ENCODE results near the gene HCFC1.
"Not testable (repeated sequence)": the region's sequence is repeated elsewhere in the genome, so short reads cannot be mapped to it uniquely, and the experiment has no call there.

Gene HCFC1

DNA sequence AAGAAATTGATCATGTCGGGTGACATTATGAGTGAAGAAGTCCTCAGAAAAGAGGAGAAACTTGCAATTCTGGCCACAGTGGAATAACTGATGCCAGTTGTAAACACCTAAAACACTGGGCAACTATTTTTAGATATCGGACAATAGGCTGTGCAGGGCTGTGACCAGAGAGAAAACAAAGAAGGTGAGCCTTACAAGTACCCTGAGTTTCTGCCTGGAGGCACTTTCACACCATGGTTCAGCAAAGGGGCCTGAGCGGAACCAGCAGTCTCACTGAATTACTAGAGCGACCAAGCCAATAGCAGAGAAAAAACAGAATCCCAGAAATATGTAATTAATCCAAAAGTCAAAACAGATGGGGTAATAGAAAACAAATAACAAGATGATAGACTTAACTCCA lies 36.9 kb upstream of the HCFC1 start:
- no peak for DNase-seq (ENCODE audit: low read depth)

DNA sequence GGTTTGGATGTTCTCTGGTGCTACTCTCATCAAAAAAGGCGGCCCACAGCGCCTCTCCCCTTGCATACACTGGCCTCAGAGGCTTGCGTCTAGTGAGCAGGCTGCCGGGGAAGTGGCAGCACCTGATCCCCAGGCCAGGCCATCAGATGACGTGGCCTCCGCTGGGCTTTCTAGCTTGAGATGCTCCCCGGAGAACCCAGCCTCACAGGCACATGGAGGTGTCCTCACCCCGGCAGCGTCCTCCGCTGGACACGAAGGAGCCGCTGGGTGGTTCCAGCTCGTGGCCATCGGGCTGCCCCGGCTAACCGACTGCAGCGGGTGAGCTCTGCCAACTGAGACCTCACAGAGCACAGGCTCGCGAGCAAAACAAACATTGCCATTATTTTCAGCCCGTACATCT lies 35.3 kb upstream of the HCFC1 start:
- no peak for DNase-seq (ENCODE audit: low read depth)

DNA sequence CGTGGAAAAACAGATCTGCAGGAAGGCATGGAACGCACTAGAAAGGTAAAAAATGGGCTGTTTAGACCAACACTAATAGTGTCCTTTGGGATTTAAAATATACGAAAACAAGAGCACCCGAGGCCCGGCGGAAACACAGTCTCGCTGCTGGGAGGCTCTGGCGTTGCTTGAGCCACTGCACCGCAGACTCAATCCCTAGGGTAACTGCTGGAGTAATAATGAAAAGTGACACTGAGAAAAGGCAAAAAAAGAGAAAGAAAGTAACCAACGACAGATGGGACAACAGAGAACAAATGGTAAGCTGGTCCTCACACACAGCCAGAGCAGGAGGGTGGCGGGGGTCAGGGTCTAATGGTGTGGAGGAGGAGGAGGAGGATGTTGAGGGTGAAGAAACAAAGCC lies 32.7 kb upstream of the HCFC1 start:
- DNase-seq (ENCODE audit: low read depth): no peak

DNA sequence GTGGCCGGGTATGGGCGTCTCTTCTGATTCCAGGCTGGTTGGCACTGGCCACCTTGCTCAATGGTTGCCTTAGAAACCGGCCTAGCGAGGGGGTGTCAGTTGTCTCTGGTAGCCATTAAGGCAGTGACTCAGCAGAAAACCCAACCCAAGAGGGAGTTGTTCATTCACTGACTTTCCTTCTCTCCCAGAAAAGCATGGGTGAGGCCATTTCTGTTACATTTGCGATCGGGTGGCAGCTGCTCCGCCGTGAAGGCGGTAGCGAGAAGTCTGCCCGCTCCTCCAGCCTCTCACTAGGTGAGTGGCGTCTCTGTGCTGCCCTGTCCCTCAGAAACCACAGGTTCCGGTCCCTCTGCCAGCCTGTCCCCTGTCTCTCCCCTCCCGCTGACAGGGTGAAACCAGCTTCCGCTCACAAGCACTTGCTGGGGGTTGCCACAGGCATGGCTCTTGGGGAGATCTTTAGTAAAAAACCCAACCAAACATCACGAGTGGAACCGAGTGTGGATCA lies 30.6 kb upstream of the HCFC1 start:
- DNase-seq (ENCODE audit: low read depth): no peak

DNA sequence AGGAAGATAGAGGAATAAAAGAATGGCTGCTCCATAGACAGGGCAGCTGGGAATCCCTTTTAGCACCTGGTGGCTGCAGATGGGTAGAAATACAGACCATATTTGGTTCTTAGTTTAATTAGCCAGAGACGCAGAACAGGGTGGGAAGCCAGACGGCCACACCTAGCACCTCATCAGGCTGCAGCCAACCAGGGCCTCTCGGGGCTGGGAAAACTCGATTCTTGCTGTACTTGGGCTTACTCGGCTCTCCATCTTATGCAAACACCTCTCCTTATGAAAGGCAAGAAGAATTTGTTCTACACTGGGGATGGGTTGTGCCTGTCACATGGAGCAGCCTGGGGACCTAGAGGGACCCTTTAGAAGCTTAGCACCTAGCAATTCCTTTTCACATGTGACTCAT lies 28.4 kb upstream of the HCFC1 start:
- DNase-seq (ENCODE audit: low read depth): no peak

DNA sequence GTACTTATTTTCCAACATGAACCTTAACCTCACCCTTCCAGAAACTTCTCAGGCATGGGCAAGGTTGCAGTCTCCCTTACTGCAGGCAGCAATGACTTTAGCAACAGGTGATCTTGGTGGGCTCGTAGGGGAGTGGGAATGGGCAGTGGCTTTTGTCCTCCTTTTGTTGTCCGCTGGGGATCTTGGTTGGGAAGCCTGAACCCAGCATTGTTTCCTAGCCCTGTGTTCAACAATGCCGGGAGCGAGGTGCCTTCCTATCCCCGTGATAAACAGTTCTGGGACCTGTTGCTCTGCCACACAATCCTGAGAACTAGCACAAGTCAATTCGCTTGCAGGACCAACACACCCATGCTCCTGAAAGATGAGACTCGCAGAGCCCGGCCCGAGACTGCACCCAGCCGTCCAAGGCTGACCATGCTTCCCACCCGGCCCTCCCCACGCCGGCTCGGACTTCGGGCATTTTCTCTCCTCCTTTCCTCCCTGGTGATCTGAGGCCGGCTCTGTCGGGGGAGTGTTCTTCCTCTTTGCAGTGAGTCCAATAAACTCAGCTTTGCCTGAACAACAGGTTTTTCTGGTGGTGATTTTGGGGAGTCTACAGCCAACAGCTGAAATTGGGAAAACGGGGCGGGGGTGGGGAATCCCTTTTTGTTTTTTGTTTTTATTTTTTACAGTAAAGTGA lies 27.9 kb upstream of the HCFC1 start:
- no peak for DNase-seq (ENCODE audit: low read depth)

DNA sequence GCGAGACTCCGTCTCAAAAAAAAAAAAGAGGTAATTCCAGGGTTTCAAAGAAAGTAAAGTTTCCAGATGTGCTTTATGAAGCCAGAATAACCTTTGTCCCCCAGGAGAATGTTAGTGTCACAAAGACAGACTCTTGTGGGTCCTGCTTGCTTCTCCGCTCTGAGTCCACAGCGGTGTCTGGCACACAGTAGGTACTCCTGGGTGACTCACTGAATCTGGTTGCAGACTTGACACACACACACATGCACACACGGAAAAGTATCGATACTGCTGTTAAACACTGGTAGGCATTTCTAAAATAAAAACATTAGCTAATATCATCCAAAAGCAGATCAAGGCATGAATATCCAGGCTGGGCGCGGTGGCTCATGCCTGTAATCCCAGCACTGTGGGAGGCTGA lies 23.9 kb upstream of the HCFC1 start:
- no peak for DNase-seq (ENCODE audit: low read depth)

DNA sequence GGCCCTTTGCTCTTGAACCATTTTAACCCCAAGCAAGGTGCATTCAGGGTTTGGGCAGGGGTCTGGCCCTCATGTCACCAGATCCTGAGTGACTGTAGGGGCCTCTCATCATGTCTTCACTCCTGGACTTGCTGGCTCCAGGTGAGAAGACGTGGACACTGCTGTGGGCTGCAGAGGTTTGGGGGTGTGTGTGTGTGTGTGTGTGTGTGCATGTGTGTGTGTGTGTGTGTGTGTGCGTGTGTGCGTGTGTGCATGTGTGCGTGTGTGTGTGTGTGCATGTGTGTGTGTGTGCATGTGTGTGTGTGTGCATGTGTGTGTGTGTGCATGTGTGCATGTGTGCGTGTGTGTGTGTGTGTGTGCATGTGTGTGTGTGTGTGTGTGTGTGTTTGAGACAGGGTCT lies 22.8 kb upstream of the HCFC1 start:
- DNase-seq (ENCODE audit: low read depth): not testable (repeated sequence)

DNA sequence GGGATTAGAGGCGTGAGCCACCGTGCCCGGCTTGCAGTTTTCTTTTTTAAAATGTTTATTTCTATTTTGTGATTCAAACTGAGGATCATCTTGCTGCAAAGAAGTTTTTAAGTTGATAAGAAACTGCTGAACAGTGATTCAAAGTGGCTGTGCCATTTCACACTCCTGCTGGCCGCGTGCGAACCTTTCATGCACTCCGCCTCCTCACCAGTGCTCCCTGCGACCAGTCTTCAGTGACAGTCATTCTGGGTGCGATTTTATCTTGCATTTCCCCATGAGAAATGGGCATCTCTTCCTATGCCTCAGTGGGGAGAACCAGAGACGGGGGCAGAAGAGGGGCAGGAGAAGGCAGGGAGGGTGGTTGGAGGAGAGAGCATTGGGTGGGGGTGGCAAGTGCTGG lies 22.4 kb upstream of the HCFC1 start:
- no peak for DNase-seq (ENCODE audit: low read depth)

DNA sequence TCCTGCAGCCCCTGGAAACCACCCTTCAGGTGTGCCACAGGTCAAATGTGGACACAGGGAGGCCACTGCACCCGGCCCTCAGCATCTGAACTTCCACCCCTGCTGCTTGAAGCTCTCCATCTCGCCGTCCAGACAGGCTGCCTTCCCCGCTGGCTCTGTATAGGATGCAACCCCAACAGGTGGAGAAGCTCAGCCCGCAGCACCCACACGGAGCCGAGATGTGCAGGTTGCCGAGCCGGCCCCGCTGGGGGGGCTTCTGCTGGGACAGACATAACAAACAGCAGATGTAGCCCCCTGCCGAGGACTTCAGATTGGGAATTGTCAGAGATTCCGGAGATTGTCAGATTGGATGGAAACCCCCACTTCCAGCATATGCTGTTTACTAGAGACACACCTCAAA lies 21.5 kb upstream of the HCFC1 start:
- no peak for DNase-seq (ENCODE audit: low read depth)

DNA sequence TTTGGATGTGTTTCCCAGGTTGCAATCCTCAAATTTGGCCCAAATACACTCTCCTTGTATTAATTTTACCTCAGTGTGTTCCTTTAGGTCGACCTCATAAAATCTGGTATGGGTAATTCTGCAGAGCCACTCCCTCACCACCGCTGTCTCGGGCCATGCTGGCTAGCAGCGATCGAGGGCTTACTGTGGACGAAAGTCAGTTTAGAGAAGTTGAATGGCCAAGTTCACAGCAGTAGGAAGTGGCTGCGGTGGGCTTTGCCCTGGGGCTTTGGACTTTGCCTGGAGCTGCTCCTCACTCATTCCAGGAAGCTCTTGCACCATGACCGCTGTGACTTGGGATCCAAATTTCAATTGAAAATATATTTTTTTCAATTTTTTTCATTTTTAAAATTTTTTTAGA lies 20.6 kb upstream of the HCFC1 start:
- no peak for DNase-seq (ENCODE audit: low read depth)

DNA sequence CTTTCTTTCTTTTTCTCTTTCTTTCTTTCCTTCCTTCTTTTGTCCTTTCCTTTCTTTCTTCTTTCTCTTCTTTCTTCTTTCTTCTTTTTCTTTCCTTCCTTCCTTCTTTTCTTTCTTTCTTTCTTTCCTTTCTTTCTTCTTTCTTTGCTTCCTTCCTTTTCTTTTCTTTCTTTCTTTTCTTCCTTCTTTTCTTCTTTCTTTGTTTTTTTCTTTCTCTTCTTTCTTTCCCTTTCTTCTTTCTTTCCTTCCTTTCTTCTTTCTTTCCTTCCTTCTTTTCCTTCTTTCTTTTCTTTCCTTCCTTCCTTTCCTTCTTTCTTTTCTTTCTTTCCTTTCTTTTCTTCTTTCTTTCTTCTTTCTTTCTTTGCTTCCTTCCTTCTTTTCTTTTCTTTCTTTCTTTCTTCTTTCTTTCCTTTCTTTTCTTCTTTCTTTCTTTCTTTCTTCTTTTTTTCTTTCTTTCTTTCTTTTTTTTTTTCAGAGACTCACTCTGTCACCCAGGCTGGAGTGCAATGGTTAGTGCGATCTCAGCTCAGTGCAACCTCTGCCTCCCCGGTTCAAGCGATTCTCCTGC lies 19.5 kb upstream of the HCFC1 start:
- no peak for DNase-seq (ENCODE audit: low read depth)

DNA sequence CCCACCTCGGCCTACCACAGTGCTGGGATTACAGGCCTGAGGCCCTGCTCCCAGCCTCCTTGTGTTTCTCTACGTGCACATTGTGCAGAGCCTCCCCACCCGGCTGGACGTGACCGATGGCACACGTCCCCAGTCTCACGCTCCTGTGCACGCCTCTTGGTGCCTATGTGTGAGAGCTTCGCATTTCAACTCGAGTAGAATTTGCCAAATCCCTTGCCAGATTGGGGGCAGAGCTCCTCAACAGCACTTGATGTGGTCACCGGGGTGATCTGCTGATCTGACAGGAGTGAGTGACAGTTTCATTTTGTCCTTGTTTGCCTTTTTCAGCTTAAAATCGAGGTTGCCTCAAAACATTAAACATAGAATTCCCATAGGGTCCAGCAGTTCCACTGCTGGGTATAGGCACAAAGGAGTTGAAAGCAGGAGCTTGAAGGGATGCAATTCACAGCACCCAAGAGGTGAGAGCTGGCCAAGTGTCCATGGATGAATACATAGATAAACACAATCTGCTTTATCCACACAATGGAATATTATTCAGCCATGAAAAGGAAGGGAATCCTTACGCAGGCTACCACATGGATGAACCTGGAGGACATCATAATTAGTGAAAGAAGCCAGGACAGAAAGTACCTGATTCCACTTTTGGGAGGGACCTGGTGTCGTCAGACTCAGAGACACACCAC lies 18.5 kb upstream of the HCFC1 start:
- DNase-seq (ENCODE audit: low read depth): no peak

DNA sequence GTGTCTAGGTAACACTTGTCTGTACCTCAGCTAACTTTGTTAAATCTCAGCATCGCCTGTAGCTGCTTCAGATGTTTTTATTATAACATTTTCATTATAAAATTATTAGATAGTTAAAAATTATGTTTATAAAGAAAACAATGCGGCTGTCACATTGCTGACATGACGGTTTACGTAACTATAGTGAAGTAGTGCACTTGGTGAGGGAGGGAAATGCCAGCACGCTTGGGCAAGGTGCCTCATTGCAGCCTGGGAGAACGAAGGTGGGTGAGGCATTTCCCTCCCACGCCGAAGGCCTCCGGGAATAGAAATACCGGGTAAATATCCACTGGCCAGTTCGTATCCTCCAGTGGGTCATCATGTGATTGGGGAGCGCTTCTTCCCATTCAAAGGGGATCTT lies 16.9 kb upstream of the HCFC1 start:
- DNase-seq (ENCODE audit: low read depth): no peak

DNA sequence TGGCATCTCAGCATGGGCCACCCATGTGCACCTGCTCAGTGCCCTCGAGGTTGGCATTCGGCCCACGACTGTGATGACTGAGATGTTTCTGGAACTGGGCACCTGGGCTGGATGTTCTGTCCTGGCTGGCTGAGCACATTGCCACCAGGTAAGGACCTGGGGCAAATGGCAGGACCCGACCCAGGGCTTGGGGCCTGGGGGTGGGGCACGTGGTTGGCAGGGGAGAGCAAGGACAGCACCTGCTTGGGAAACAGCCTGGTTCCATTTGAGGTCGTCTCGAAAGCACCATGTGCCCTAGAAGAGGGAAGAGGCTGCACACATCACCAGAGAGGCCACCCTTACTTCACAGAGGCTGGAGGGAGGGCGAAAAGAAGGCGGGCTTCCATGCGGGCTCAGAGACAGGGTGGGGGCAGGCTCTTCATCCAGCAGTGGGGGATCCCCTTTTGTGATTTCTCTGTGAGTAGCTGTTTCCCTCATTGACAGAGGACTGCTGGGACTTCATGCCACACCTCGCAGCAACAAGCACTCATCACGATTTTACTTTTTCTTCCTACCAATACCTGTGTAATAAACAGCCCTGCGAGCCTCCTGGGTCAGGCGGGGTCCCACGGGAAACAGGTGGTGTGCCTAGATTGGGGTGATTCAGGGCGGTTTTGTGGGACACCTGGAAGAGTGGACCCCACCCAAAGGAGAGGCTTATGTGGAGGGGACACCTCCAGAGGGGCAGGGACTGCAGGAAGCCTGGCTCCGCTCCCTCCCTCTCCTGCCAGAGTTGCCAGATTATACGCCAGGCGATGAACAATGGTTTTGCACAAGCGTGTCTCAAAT lies 12.9 kb upstream of the HCFC1 start:
- no peak for DNase-seq (ENCODE audit: low read depth)

DNA sequence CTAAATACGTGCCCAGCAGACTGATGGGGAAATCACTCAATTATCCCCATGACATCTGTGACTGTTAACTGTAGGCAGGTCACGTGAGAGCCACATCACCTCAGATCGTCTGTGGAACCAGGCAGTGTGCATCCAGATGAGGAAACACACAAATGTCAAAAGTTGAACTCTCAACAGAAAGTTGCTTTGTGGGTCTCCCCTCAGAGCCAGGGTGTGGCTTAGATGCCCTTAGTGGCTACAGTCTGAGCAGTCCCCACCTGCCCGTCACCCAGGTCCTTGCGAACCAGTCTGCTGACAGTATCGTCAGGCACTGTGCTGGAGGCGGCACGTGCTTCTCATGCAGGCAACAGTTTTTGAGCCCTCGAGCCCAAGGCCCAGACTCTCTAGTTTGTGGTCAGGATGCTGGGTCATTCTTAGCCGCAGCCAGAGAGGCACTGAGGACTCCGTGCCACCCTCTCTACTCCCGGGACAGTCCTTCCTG lies 11.7 kb upstream of the HCFC1 start:
- DNase-seq (ENCODE audit: low read depth): no peak

DNA sequence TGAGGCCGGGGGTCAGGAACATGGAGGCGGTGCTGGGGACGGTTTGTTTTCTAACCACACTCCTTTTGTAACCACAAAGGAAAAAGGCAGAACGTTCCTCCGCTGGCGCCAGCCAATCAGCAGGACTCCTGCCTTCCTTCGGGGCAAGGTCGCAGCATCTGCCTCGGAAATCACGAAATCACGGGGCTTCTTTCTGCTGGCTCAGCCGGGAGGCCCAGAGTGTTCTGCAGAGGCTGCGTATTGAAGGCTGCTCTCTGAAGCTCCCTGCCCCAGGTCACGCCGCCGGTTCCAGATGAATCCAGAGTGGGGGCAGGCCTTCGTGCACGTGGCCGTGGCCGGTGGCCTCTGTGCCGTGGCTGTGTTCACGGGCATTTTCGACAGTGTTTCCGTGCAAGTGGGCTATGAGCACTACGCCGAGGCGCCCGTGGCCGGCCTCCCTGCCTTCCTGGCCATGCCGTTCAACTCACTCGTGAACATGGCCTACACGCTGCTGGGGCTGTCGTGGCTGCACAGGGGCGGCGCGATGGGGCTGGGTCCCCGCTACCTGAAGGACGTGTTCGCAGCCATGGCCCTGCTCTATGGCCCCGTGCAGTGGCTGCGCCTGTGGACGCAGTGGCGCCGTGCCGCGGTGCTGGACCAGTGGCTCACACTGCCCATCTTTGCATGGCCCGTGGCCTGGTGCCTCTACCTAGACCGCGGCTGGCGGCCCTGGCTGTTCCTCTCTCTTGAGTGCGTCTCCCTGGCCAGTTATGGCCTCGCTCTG lies 10.3 kb upstream of the HCFC1 start:
- no peak for DNase-seq (ENCODE audit: low read depth)

DNA sequence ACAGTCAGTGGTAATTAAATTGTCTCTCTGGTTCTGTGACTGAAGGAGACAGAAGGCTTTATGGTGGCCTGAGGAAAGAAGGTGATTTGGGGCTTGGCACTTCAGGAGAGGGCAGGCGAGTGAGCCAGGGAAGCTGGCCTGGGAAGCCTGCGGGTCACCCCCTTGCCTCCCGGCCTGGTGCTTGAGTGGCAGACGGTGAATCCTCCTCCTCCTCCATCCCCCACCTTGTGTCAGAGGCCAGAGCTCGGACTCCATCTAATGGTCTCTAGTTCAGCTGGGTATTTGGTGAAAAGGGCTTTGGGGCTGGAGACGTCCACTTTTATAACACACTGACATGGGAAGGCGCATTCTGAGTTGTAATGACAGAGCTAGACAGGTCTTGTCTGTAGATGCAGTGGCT lies 9.6 kb upstream of the HCFC1 start:
- DNase-seq (ENCODE audit: low read depth): no peak

DNA sequence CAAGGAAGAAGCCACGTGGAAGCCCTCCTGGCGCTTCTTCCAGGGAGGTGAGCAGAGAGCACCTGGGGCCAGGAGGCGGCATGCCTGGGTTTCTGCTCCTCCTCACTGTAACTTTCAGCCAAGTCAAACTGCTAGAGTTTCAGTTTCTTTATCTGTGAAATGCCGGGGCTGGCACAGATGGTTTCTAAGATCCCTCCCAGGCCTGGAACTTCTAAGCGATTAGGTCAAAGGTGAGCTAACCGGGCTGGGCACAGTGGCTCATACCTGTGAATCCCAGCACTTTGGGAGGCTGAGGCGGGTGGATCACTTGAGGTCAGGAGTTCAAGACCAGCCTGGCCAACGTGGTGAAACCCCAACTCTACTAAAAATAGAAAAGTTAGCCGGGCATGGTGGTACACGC lies 8.8 kb upstream of the HCFC1 start:
- not testable (repeated sequence) for DNase-seq (ENCODE audit: low read depth)

DNA sequence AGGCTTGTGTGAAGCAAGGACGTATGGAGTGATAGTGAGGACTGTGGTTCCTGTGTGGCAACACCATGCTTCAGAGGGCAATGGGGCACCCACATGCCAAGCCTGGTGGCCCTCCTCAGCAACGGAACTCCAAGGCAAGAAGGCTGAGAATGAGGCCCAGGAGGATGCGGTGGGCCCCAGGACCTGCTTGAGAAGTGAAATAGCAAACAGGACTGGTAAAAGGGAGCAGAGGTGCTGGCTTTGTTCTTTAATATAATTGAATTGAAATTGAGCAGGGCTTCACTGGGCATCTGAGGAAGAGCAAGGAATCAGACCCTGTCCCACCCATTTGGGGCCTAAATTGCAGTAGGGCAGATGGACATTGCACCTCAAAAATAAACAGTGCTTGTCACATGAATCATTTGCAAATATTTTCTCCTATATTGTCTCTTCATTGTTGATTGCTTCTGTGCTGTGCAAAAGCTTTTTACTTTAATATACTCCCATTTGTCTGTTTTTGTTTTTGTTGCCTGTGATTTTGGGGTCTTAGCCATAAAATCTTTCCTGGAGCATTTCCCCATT lies 3.2 kb upstream of the HCFC1 start:
- DNase-seq (ENCODE audit: low read depth): no peak

DNA sequence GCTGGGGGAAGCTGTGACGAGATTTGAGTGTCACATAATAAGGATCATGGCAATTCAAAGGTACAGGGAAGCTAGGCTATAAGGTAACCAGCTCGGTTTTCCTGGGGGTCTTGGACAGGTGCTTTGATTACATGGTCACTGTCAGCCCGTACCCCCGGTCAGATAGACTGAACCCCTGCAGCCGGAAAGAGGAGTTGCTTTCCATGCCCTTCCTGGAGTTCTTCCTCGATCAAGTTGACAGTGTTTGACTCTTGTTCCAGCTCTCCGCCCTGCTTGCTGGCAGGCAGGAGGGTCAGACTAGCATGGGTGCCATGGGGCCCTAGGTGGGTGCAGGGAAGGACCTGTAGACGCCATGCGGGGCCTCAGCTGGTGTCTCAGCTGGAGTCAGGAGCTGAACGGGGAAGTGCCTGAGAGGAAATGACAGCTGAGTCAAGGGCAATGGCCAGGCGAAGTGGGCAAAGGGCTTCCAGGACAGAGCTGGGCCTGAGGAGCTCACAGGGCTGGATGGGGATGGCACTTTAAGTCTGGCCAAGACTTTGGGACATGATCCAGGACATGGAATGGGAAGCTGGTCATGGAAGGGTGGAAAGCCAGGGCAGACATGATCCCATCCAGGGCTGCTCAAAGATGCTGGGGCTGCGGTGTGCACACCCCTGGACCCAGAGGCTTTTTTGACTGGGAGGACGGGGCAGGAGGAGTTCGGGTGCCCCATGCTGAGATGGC lies 2.5 kb upstream of the HCFC1 start:
- DNase-seq (ENCODE audit: low read depth): no peak

Measured in HS-5 (cell line).